NCI-H2081 treated with DMSO at 0.1 percent for 48 hours (cell line): ENCODE results near the gene SLC16A8.

Source experiments
- DNase-seq: peaks from one replicate; lab custom pipeline; 2025; lab: John Stamatoyannopoulos, UW

The SLC16A8 gene

GRCh38 chr22:38028344-38029130, 55.4 kb downstream of the SLC16A8 start:
- no peak for DNase-seq
